Measurements from ENCODE around the gene DNAJA3.

Gene DNAJA3

GRCh38 chr16:4425378-4426020 lies at the start of gene DNAJA3:
Gene DNAJA3, plus strand, starts transcription at chr16:4425868. Its CDS starts 14 bp downstream, at chr16:4425882.
- DNase-seq = peak; percentile 96

DNA sequence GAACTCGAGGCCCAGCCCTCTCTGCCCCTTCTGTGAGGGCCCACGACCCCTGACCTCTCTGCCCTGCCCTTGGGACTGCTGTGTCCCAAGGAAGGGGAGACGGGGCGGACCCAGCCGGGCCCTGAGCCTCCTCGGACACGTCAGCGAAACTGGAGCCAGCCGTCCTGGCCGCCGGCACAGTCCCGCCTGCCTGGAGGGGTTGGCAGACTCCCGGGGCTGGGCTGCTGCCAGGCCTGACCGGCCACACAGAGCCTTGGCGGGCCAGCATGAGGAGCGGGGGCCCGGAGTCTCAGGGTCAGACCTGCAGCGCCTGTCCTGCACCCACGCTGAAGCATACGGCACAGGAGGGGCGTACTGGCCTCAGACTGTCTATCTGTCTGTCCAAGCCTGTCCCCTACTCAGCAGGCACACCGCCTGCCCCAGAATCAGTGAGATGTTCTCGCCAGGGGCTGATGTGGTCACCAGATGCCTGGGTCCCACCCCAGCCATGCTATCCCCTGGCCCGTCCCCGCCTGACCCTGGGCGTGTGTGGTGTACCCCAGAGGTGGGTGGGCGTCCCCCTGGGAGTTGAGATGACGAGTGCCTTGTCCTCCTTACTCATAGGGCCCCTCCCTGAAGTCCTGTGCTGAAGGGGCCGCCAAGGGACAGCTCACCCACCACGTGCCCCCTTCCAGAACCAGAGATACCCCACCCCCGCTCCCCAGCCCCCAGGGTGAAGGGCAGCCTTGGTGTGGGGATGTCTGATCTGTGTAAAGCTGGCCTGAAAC lies 49.4 kb upstream of the DNAJA3 start:
- DNase-seq = peak; percentile 74

GRCh38 chr16:4376893-4377572 lies 48.6 kb upstream of the DNAJA3 start:
- DNase-seq = no peak

- no peak for DNase-seq
Observed at GRCh38 chr16:4377573-4378154, 48.0 kb upstream of the DNAJA3 start.

- DNase-seq = peak; percentile 40
Observed at GRCh38 chr16:4378161-4378666, 47.5 kb upstream of the DNAJA3 start.

DNA sequence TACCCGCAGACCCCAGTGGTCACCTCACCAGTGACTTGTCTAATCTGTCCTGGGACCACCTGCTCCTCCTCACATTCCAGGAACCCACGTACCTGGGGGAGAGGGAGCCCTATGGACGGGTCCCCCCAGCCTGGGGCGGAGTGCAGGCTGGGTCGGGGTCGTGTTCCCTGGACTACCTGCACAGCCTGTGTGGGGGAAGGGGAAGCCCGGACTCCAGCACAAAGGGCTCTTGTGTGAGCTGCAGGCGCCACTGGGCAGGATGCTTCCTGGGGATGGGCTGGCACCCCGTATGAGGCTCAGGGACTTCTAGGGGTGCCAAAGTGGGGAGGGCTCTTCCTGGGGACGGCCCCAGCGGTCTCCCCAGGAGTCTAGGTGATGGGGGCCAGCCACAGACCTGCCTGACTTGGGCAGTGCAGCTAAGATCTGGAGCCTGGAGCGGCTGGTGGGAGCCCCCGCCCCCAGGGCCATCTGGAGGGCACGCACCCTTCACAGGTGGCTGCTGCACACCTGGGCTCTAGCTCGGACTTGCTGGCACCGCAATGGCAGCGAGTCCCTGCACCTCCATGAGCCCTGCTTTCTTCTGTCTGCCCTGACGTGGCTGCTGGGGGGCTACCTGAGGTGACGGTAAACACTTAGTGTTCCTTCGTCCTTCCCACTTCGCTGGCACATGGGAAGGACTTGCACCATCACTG lies 46.5 kb upstream of the DNAJA3 start:
- DNase-seq = no peak

GRCh38 chr16:4380119-4381063 lies 45.3 kb upstream of the DNAJA3 start:
- DNase-seq = no peak

DNA sequence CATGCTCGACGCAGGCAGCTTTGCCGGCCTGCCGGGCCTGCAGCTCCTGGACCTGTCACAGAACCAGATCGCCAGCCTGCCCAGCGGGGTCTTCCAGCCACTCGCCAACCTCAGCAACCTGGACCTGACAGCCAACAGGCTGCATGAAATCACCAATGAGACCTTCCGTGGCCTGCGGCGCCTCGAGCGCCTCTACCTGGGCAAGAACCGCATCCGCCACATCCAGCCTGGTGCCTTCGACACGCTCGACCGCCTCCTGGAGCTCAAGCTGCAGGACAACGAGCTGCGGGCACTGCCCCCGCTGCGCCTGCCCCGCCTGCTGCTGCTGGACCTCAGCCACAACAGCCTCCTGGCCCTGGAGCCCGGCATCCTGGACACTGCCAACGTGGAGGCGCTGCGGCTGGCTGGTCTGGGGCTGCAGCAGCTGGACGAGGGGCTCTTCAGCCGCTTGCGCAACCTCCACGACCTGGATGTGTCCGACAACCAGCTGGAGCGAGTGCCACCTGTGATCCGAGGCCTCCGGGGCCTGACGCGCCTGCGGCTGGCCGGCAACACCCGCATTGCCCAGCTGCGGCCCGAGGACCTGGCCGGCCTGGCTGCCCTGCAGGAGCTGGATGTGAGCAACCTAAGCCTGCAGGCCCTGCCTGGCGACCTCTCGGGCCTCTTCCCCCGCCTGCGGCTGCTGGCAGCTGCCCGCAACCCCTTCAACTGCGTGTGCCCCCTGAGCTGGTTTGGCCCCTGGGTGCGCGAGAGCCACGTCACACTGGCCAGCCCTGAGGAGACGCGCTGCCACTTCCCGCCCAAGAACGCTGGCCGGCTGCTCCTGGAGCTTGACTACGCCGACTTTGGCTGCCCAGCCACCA lies 44.4 kb upstream of the DNAJA3 start:
- DNase-seq = no peak

DNA sequence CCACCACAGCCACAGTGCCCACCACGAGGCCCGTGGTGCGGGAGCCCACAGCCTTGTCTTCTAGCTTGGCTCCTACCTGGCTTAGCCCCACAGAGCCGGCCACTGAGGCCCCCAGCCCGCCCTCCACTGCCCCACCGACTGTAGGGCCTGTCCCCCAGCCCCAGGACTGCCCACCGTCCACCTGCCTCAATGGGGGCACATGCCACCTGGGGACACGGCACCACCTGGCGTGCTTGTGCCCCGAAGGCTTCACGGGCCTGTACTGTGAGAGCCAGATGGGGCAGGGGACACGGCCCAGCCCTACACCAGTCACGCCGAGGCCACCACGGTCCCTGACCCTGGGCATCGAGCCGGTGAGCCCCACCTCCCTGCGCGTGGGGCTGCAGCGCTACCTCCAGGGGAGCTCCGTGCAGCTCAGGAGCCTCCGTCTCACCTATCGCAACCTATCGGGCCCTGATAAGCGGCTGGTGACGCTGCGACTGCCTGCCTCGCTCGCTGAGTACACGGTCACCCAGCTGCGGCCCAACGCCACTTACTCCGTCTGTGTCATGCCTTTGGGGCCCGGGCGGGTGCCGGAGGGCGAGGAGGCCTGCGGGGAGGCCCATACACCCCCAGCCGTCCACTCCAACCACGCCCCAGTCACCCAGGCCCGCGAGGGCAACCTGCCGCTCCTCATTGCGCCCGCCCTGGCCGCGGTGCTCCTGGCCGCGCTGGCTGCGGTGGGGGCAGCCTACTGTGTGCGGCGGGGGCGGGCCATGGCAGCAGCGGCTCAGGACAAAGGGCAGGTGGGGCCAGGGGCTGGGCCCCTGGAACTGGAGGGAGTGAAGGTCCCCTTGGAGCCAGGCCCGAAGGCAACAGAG lies 43.5 kb upstream of the DNAJA3 start:
- no peak for DNase-seq

DNA sequence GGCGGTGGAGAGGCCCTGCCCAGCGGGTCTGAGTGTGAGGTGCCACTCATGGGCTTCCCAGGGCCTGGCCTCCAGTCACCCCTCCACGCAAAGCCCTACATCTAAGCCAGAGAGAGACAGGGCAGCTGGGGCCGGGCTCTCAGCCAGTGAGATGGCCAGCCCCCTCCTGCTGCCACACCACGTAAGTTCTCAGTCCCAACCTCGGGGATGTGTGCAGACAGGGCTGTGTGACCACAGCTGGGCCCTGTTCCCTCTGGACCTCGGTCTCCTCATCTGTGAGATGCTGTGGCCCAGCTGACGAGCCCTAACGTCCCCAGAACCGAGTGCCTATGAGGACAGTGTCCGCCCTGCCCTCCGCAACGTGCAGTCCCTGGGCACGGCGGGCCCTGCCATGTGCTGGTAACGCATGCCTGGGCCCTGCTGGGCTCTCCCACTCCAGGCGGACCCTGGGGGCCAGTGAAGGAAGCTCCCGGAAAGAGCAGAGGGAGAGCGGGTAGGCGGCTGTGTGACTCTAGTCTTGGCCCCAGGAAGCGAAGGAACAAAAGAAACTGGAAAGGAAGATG lies 42.8 kb upstream of the DNAJA3 start:
- no peak for DNase-seq

DNA sequence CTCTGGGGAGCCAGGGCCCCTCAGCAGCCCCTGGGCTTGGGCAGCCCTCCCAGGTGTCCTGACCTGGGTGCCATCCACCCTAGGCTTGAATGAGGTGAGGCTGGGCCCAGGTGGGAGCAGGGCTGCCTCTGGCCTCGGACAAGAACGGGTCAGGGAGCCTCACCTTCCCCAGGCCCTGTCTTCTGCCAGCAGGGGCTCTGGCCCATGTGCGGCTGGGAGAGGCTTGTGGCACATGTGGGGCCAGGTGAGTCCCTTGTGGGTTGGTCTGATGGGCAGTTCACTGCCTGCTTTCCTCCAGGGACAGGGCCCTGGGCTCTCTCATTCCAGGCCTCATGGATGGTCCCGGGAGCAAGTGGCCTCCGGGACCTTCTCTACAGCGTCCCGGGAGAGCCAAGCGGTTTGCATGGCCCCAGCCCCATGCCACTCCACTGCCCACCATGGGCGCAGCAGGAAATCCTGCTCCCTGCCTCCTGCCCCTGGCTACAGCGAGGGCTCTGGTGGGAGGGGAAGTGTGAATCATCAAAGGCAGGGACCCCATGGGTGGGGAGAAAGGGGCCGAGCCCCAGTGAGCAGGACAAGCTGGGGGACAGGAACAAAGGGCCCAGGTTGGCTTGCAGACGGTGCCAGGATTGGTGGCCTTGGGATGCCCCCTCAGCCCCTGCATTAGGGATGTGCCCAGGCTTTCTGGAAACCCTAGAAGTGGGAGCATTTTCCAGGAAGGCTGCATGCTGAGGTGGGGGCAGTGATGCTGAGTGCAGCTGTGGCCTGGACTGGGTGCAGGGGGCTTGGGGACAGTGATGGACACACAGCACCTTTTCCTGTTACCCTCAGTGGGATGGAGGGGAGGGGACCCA lies 41.9 kb upstream of the DNAJA3 start:
- DNase-seq = no peak

- peak; percentile 70 for DNase-seq
Observed at GRCh38 chr16:4384509-4384942, 41.1 kb upstream of the DNAJA3 start.

- DNase-seq = no peak
Observed at GRCh38 chr16:4385066-4385788, 40.4 kb upstream of the DNAJA3 start.

DNA sequence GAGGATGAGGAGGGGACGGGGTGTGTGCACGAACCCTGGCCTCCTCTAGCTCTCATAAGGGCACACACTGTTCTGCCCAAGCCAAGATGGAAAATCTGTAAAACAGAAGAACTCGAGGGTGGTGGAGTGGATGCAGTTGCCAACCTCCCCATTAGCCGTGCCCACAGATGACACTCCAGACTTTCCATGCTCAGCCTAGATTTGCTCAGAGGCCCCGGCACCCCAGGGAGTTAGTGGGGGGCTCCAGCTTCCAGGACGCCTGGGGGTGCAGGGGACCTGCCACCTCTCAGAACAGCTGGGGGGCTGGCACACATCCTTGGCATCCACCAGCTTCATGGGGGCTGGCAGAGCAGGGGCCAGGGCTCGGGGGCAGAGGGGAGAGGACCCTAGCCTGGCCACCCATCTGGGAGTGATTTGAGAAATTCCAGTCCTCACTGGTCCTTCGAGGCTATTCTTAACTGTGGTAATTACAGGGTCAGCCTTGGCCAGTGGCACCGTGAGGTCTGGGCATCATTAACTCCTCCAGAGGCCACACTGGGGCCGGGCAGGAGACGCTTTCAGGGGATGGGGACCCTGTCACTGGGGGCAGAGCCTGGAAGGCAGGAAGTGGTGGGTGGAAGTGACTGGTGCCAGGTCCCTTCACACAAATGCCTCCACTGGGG lies 39.7 kb upstream of the DNAJA3 start:
- no peak for DNase-seq

DNA sequence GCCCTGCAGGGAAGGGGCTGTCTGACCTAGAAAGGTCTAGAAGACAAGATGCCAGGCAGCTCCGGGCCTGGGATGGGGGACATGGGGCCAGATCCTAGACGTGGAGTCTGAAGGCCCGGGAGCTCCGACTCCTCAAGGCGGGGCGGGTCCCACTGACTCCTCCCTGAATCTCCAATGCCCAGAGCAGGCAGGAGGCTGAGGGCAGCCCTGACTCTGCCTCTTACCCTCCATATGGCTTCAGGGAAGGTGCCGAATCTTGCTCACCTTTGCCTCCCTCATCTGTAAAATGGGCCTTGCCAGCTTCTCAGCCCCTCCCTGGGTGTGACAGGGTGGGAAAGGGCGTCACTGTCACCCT lies 39.2 kb upstream of the DNAJA3 start:
- DNase-seq = peak; percentile 37

- DNase-seq = peak; percentile 49
Observed at GRCh38 chr16:4386951-4387565, 38.6 kb upstream of the DNAJA3 start.
